Activated CD4-positive, alpha-beta T cell treated with anti-CD3 and anti-CD28 coated beads, Interleukin-2, amount 50 U/mL, for 1 hour (primary cell): ENCODE results near the gene DNAAF5.

Experiments used
- DNase-seq: peaks from one replicate; pipeline ENCODE4 v3.0.0-alpha.2; 2020

Gene DNAAF5

GRCh38 chr7:726084-726853 is at the start of gene DNAAF5:
TSS of gene DNAAF5 (plus strand) at chr7:726699. CDS start at chr7:726721, 22 bp downstream.
- peak; percentile 84 for DNase-seq

- no peak for DNase-seq
Observed at GRCh38 chr7:676972-677385, 49.5 kb upstream of the DNAAF5 start.

- no peak for DNase-seq
Observed at GRCh38 chr7:680411-681127, 45.9 kb upstream of the DNAAF5 start.

GRCh38 chr7:681551-682307 is 44.8 kb upstream of the DNAAF5 start:
- DNase-seq, result no peak

- DNase-seq, result no peak
Observed at GRCh38 chr7:682810-683209, 43.7 kb upstream of the DNAAF5 start.

GRCh38 chr7:683526-684205 is 42.8 kb upstream of the DNAAF5 start:
- no peak for DNase-seq

GRCh38 chr7:684416-684815 is 42.1 kb upstream of the DNAAF5 start:
- no peak for DNase-seq

GRCh38 chr7:685540-685939 is 41.0 kb upstream of the DNAAF5 start:
- DNase-seq, result no peak

GRCh38 chr7:690478-691360 is 35.8 kb upstream of the DNAAF5 start:
- no peak for DNase-seq

GRCh38 chr7:691361-692045 is 35.0 kb upstream of the DNAAF5 start:
- no peak for DNase-seq

- no peak for DNase-seq
Observed at GRCh38 chr7:693280-693679, 33.2 kb upstream of the DNAAF5 start.

- no peak for DNase-seq
Observed at GRCh38 chr7:696426-696811, 30.1 kb upstream of the DNAAF5 start.

- DNase-seq, result no peak
Observed at GRCh38 chr7:696812-697551, 29.5 kb upstream of the DNAAF5 start.

- no peak for DNase-seq
Observed at GRCh38 chr7:698515-699475, 27.7 kb upstream of the DNAAF5 start.

- no peak for DNase-seq
Observed at GRCh38 chr7:699476-700170, 26.9 kb upstream of the DNAAF5 start.

GRCh38 chr7:701086-701671 is 25.3 kb upstream of the DNAAF5 start:
- no peak for DNase-seq

- no peak for DNase-seq
Observed at GRCh38 chr7:703049-703448, 23.4 kb upstream of the DNAAF5 start.

- DNase-seq, result no peak
Observed at GRCh38 chr7:706721-707120, 19.8 kb upstream of the DNAAF5 start.
